Vein endothelial cell (primary cell): Measurements from ENCODE around the gene SLBP. TPM values are rescaled to one million over a fixed set of nuclear protein-coding genes. Genes with fewer than 3 reads are reported as not detected.

ENCODE experiments used
- small RNA-seq: library from RNA; depleted of rRNA; stranded (forward); fragments of <200 nt; gene quantifications from one replicate; pipeline ENCODE3, GENCODE V24; 2012
- total RNA-seq: library from RNA; depleted of rRNA; stranded (reverse); fragments of >200 nt; gene quantifications from 2 replicates; pipeline ENCODE4 v1.2.3, GENCODE V29; 2012

SLBP gene
- total RNA-seq: 69.6 and 98.8 TPM in 2 replicates

DNA sequence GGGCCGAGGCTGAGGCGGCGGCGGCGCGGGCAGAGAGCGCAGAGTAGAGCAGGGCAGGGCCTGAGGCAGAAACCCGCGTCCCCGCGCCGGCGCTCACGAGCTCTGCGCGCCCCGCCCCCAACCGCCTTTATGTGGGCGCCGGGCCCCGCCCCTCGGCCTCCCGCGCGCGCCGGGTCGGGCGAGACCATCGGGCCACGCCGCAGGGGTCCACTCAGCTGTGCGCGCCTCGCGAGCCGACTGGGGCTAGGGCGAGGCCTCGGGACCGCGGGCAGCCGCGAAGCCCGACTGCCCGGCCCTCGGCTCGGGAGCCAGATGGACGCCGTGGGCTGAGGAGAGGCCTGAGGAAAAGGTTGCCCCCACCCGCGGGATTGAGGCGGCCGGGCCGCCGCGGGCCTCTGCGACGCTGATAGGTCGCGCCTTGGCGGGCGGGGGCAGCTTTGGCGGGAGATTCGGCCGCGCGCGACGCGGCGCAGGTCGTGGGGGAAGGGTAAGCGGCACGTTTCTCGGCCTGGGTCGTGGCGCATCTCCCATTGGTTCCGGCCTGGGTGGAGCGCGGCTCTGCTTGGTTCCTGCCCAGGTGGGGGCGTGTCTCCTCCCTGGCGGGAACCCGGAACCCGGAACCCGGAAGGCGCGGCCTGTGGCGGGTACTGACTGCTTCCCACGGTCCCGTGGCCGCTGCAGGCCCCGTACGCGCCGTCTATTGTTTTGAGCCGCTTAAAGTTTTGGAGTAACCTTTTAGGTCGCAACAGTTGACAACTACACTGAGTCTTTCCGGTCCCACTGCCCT lies at the start of gene SLBP:
SLBP (minus strand) TSS at position 104 of the 787 bp plus-strand sequence. CDS start 131 bp downstream, outside the sequence.

GRCh38 chr4:1721003-1721665 lies 9.0 kb upstream of the SLBP start, which contains the start of the genes TACC3 and TMEM129:
TACC3 (plus strand) TSS chr4:1721521; CDS start chr4:1723422, 1,901 bp downstream.
TMEM129 (minus strand) TSS chr4:1721323; CDS start chr4:1720837, 486 bp downstream.

GRCh38 chr4:1683736-1684505 lies 28.2 kb downstream of the SLBP start, which contains the start of gene FAM53A:
FAM53A (minus strand) TSS chr4:1684313; CDS start chr4:1668741, 15,572 bp downstream.

Small RNA genes within 50 kb of the gene (small RNA-seq; reads per million reads assigned to genes)
- gene RF00019: not detected

Other genes with a start within 250 kb of the SLBP start
- 0.57 and 3.6 TPM in 2 replicates for gene FAM53A, start 28.0 kb downstream of the SLBP start, total RNA-seq
- gene TMEM129, start 9.0 kb upstream of the SLBP start, total RNA-seq: 30.6 and 36.9 TPM in 2 replicates
- gene TACC3, start 9.2 kb upstream of the SLBP start, total RNA-seq: 13.1 and 19.5 TPM in 2 replicates
- gene FGFR3, start 81.0 kb upstream of the SLBP start, total RNA-seq: 0.33 and 0.38 TPM in 2 replicates
- gene LETM1, start 143.8 kb upstream of the SLBP start, total RNA-seq: 96.3 and 100 TPM in 2 replicates
- 63.7 and 78.2 TPM in 2 replicates for gene NSD2, start 159.1 kb upstream of the SLBP start, total RNA-seq